GM23248 (cell line): ENCODE data around the gene ABCB9.

ENCODE experiments used
- EZH2 ChIP-seq: fragments of 200-600 bp; sonication (generic); IDR thresholded peaks from 2 replicates; pipeline ENCODE4 v1.6.1; 2018; ENCODE audit warnings: antibody characterized with exemption, mild to moderate bottlenecking; ENCODE audit not compliant: insufficient read depth, poor library complexity, severe bottlenecking
- EZH2phosphoT487 ChIP-seq: fragments of 200-600 bp; sonication (generic); IDR thresholded peaks from 2 replicates; pipeline ENCODE4 v1.6.1; 2018; ENCODE audit warnings: antibody characterized with exemption, moderate library complexity, mild to moderate bottlenecking, low read depth; ENCODE audit not compliant: insufficient read depth

- TF ChIP-seq EZH2 (no peak), EZH2phosphoT487 (no peak)
Observed at GRCh38 chr12:122955156-122955555, 11.1 kb downstream of the ABCB9 start.
